Kidney tubule cell (primary cell): ENCODE data around the gene ZNF485.
"Not testable (repeated sequence)": the region's sequence is repeated elsewhere in the genome, so short reads cannot be mapped to it uniquely, and the experiment has no call there.

Experiments
- DNase-seq: peaks from one replicate; pipeline ENCODE4 v3.0.0-alpha.2; 2018; ENCODE audit warnings: low spot score

The ZNF485 gene

GRCh38 chr10:43606323-43607198 is at the start of gene ZNF485:
Gene ZNF485, plus strand, starts transcription at chr10:43606438. Its CDS starts 613 bp downstream, at chr10:43607051.
- DNase-seq, result peak; percentile 70

DNA sequence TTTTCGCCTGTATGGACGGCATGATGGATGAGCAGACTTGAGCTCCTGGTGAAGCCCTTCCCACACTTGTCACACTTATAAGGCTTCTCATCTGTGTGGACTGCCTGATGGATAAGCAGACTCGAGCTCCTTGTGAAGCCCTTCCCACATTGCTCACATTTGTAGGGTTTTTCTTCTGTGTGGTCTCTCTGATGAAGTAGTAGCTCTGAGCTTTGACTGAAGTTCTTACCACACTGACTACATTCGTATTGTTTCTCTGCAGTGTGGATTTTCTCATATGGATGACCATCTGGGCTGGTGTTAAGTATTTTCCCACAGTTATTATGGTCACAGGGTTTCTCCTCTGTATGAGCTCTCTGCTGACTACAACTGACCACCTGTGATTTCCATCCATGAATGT is 49.0 kb upstream of the ZNF485 start:
- DNase-seq, result no peak

DNA sequence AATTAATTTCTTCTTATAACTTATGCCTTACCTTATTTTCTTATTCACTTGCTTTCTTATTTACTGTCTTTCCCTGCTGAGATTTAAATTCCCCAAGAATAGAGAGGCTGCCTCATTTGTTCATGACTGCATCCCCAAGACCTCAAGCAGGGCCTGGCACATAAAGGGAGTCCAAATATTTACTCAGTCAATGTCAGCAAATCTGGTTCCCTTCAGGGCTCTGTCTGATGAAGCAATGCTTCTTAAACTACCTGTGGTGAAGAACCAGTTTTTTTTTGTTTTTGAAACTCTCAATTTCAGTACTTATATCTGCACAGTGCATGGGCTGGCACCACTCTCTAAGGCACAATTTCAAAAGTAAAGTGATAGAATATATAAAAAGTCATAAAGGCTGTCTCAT is 36.6 kb upstream of the ZNF485 start:
- no peak for DNase-seq

GRCh38 chr10:43570971-43571370 is 35.3 kb upstream of the ZNF485 start:
- no peak for DNase-seq

- DNase-seq, result no peak
Measured at GRCh38 chr10:43573250-43574000, 32.8 kb upstream of the ZNF485 start.

- peak; percentile 88 for DNase-seq
Measured at GRCh38 chr10:43574001-43574892, 32.0 kb upstream of the ZNF485 start, which contains the start of gene ZNF239. Gene ZNF239, minus strand, starts transcription at chr10:43574616. Its CDS starts 16,537 bp downstream, at chr10:43558079.

DNA sequence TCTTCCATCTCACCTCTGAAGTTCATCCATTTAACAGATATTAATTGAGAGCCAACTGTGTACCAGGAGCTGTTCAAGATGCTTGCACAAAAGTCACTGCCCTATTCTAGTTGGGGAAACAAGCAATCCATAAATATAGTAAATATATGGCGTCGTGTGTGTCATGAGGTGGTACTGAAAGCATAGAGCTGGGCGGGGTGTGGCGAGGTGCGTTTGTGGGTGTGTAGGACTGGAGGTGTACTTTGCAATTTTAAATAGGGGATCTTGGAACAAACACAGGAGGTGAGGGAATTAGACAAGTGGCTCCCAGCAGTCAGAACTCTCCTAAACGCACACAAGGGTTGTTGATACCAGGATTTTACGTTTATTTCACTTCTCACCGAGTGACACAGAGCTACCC is 31.3 kb upstream of the ZNF485 start:
- no peak for DNase-seq

DNA sequence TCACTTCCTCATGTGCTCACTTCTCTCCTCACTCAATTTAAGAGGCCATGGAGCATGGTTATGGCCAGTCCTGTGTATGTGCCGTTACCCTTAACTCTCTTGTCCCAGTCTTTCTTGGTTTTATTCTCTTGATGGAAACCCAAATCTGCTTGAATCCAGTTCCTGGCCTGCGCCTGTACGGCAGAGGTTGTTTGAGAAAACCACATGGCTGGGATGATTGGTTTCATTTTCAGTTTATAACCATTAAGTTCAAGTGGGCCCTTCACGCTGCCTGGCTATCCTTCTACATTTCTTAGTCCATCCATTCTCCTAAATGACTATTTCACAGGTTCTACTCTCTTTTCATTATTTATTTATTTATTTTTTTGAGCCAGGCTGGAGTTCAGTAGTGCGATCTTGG is 30.2 kb upstream of the ZNF485 start:
- DNase-seq, result no peak

GRCh38 chr10:43576580-43576979 is 29.7 kb upstream of the ZNF485 start:
- DNase-seq, result no peak

DNA sequence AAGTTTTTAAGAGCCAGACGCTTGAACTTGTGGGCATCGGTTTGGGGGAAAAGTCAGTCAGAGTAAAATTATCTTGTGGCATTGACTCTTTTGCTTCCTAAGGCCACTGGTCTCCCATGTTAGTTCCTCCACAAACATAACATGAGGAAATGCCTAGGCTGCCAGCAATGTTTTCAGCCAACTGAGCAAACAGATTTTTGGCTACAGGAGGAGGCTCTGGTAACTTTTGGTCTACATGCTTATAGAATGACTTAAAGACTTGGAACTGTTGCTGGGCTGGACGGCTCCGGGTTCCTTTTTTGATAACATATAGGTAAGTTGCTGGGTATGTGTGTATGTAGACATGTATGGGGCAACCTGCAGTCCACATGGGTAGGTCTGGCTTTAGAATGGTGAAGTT is 22.2 kb upstream of the ZNF485 start:
- no peak for DNase-seq

- DNase-seq, result no peak
Measured at GRCh38 chr10:43585046-43585445, 21.2 kb upstream of the ZNF485 start.

DNA sequence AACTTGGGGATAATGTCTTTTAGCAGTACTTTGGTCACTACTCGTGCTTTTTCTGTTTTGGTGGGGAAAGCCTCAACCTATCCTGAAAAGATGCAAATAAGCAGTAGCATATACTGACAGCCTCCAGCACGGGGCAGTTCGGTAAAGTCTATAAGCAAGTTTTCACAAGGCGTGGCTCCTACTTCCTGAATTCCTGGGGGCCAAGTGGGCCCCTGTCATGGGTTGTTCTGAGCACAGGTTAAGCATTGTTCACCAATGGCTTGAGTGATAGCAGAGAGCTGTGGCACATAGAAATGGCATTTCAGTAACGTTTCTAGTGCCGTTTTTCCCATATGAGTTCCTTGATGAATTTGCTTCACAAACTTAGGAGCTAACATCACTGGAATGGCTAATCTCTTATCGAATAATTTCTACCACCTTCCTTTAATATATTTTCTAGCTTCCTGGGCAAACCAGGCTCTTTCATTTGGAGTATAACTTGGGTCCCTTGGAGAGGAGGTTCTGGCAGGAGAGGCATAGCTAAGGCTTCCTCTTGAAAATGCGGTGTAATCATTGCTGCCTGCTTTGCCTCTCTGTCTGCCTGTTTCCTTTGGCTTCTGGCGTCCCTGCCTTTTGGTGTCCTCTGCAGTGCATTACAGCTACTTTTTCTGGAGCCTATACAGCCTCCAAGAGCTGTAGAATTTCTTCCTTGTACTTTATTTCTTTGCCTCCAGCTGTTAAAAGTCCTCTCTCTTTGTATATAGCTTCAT is 20.1 kb upstream of the ZNF485 start:
- DNase-seq, result no peak

- DNase-seq, result not testable (repeated sequence)
Measured at GRCh38 chr10:43586730-43587115, 19.5 kb upstream of the ZNF485 start.

- no peak for DNase-seq
Measured at GRCh38 chr10:43591303-43591904, 14.8 kb upstream of the ZNF485 start.

DNA sequence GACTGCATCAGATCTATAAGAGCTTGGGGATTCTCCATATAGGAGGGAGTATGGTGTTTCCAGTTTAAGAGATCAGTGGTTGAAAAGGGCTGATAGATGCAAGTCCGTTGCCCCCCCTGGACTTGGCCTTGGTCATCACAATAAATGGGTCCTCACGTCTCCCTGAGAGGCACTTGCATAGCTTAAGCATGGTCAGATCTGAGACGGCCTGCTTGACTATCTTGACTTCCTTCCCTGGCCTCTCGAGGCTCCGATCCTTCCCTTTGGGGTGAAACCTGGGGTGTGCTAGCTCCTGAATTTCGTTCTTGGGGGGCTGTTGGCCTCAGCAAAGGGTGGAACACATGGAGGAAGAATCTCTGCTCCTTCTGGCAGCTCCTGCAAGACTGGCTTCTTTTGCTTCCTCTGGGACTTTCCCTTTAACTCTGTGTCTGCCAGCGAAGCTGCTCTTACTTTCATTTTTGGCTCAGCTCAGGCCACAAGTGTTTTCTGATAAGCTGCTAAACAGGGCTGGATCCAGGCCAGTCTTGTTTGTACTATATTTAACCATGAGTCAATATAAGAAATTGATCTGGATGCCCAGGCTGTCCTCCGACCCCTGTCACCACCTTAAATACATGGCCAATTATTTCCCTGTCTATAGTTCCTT is 11.2 kb upstream of the ZNF485 start:
- DNase-seq, result peak; percentile 35

DNA sequence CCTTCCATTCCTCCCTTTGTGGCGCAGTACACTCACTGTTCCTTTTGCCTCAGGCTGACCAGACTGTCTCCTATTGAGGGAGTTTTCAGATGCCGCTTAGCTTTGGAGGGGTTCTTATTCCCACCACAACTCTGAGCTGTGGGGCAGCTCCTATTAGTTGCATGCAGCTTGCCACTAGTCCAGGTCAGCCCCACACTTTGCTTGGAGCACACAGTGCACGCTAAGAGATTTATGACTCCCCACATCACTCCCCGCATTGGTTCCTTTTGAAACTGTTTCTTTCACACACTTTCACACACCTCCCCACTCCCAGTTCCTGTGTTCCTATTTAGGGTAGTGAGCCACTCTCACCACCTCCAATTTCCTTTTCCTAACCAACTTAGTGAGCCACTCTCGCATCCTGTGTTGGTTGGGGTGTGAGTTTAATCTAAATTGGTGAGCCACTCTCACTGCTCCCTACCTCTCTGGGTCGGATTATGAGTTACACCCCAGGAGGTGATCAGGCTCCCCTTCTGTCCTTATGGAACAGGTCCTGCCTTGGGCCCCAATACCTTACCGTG is 10.4 kb upstream of the ZNF485 start:
- DNase-seq, result no peak

- DNase-seq, result no peak
Measured at GRCh38 chr10:43596546-43596945, 9.7 kb upstream of the ZNF485 start.

DNA sequence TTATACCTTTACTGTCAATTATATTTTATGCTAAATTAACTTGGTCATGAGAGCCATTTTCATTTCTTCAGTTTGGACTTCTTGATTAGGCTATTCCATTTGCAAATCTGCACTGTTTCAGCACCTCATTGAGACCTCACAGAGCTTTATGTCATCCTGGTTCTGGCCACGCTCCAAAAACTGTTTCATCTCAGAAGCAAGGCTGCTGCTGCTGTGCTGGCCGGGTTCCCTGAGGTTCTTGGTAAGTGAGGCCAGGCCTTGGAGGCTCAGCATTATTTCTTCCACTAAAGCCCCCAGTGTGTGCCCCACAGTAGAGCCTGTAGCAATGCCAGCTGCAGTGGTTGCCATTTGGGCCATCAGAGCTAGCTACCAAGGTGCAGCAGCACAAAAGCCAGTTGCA is 7.8 kb upstream of the ZNF485 start:
- DNase-seq, result no peak

DNA sequence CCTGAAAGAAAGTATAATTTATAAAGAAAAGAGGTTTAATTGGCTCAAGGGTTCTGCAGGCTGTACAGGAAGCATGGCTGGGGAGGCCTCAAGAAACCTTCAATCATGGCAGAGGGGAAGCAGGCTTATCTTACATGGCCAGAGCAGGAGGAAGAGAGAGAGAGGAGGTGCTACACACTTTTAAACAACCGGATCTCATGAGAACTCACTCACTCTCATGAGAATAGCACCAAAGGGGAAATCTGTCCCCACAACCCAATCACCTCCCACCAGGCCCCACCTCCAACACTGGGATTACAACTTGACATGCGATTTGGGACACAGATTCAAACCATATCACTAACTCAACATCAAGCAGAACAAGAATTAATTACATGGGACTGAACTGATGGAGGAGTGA is 6.9 kb upstream of the ZNF485 start:
- no peak for DNase-seq

GRCh38 chr10:43601576-43601975 is 4.7 kb upstream of the ZNF485 start:
- not testable (repeated sequence) for DNase-seq
